HuH-7.5 (cell line): Measurements from ENCODE around the gene MAP3K20.
"Not testable (repeated sequence)": the region's sequence is repeated elsewhere in the genome, so short reads cannot be mapped to it uniquely, and the experiment has no call there.

Experiments used
- DNase-seq: peaks from one replicate; pipeline ENCODE4 v3.0.0; 2011; ENCODE audit warnings: low spot score

The MAP3K20 gene

GRCh38 chr2:173204316-173204715 is 128.7 kb downstream of the MAP3K20 start:
- no peak for DNase-seq

GRCh38 chr2:173205375-173205774 is 129.7 kb downstream of the MAP3K20 start:
- no peak for DNase-seq

- DNase-seq = not testable (repeated sequence)
Measured at GRCh38 chr2:173207124-173207523, 131.5 kb downstream of the MAP3K20 start.

- DNase-seq = peak; percentile 57
Measured at GRCh38 chr2:173210270-173211196, 134.9 kb downstream of the MAP3K20 start.

GRCh38 chr2:173213181-173213580 is 137.5 kb downstream of the MAP3K20 start:
- no peak for DNase-seq

GRCh38 chr2:173214213-173214612 is 138.6 kb downstream of the MAP3K20 start:
- no peak for DNase-seq

GRCh38 chr2:173215316-173215715 is 139.7 kb downstream of the MAP3K20 start:
- no peak for DNase-seq

- no peak for DNase-seq
Measured at GRCh38 chr2:173216051-173216450, 140.4 kb downstream of the MAP3K20 start.

GRCh38 chr2:173216668-173217067 is 141.0 kb downstream of the MAP3K20 start:
- no peak for DNase-seq

GRCh38 chr2:173217116-173217840 is 141.6 kb downstream of the MAP3K20 start:
- no peak for DNase-seq

GRCh38 chr2:173218326-173219056 is 142.8 kb downstream of the MAP3K20 start:
- peak; percentile 33 for DNase-seq

GRCh38 chr2:173221132-173221695 is 145.6 kb downstream of the MAP3K20 start:
- DNase-seq = no peak

GRCh38 chr2:173221937-173222594 is 146.4 kb downstream of the MAP3K20 start:
- DNase-seq = no peak

- no peak for DNase-seq
Measured at GRCh38 chr2:173223871-173224270, 148.2 kb downstream of the MAP3K20 start.

GRCh38 chr2:173226899-173227698 is 151.5 kb downstream of the MAP3K20 start:
- peak; percentile 26 for DNase-seq

- DNase-seq = no peak
Measured at GRCh38 chr2:173229086-173229485, 153.4 kb downstream of the MAP3K20 start.

- DNase-seq = no peak
Measured at GRCh38 chr2:173230181-173230580, 154.5 kb downstream of the MAP3K20 start.

GRCh38 chr2:173231042-173231441 is 155.4 kb downstream of the MAP3K20 start:
- DNase-seq = no peak

- DNase-seq = no peak
Measured at GRCh38 chr2:173231465-173231864, 155.8 kb downstream of the MAP3K20 start.

GRCh38 chr2:173232956-173233744 is 157.5 kb downstream of the MAP3K20 start:
- no peak for DNase-seq
